Vagina (tissue), 2 donors: ENCODE results near the gene CMIP. TPM values are rescaled to one million over a fixed set of nuclear protein-coding genes. Genes with fewer than 3 reads are reported as not detected.

Experiments used
- DNase-seq, 2 donors: peaks; one replicate each; pipeline ENCODE4 v3.0.0-alpha.2; 2017; ENCODE audit errors: extremely low spot score in 2 of 2
- H3K27ac ChIP-seq: fragments of 200-600 bp; sonication (generic); one replicate; pipeline ENCODE4 v1.5.1; 2019
- H3K27me3 ChIP-seq: fragments of 200-600 bp; sonication (generic); one replicate; pipeline ENCODE4 v1.5.1; 2019
- H3K36me3 ChIP-seq, 2 donors: fragments of 200-600 bp; sonication (generic); one replicate each; pipeline ENCODE4 v1.5.1; 2017 to 2019
- H3K4me1 ChIP-seq: fragments of 200-600 bp; sonication (generic); one replicate; pipeline ENCODE4 v1.5.1; 2019
- H3K4me3 ChIP-seq, 2 donors: fragments of 200-600 bp; sonication (generic); 1 replicate in 1 of 2; 2 replicates in 1 of 2; pipeline ENCODE4 v1.5.1; 2016 to 2019
- H3K9me3 ChIP-seq: fragments of 200-600 bp; sonication (generic); one replicate; pipeline ENCODE4 v1.5.1; 2019
- CTCF ChIP-seq, 3 experiments: fragments of 450-650 bp in 2 of 3; fragments of 200-600 bp in 1 of 3; sonication (generic) in 1 of 3; IDR thresholded peaks; one replicate each; pipeline ENCODE4 v1.5.1; 2017 to 2019; ENCODE audit warnings: antibody characterized with exemption in 3 of 3, mild to moderate bottlenecking in 2 of 3, moderate library complexity in 2 of 3
- POLR2A ChIP-seq, 2 donors: fragments of 450-650 bp; IDR thresholded peaks; one replicate each; pipeline ENCODE4 v1.6.1; 2017; ENCODE audit warnings: antibody characterized with exemption in 2 of 2, mild to moderate bottlenecking in 2 of 2, moderate library complexity in 2 of 2
- POLR2AphosphoS5 ChIP-seq, 2 donors: sonication (generic); formaldehyde crosslinking; IDR thresholded peaks; one replicate each; pipeline ENCODE4 v1.9.0; 2017; ENCODE audit warnings: antibody characterized with exemption in 2 of 2, mild to moderate bottlenecking in 2 of 2, low read depth in 1 of 2; ENCODE audit not compliant: insufficient read depth in 1 of 2
- intact Hi-C: fragments of 100-400 bp; cut with DNase I; formaldehyde crosslinking; loops from one replicate; pipeline ENCODE4 v1.15.1; 2023
- total RNA-seq: library from RNA; depleted of rRNA; stranded (reverse); fragments of >200 nt; gene quantifications from one replicate; pipeline ENCODE4 v1.2.3, GENCODE V29; 2016

Gene CMIP
- total RNA-seq, 1 donor from 2014 or later: 66.3 TPM

GRCh38 chr16:81650281-81650680, 205.7 kb downstream of the CMIP start:
- no peak for DNase-seq
- Histone ChIP-seq H3K4me1 (peaks cover 54% of the 10 kb centered on the region), H3K36me3 (peaks cover 0 to 16% of the 10 kb centered on the region in 2 donors), H3K9me3 (no peaks in the 10 kb centered on the region), H3K27ac (peak overlapping the region; percentile 27), H3K4me3 (no peak overlapping the region), H3K27me3 (no peaks in the 10 kb centered on the region)
- TF ChIP-seq POLR2A (IDR thresholded peaks at IDR 0.05) (no peak), CTCF (IDR thresholded peaks at IDR 0.05) (no peak), POLR2AphosphoS5 (IDR thresholded peaks at IDR 0.05; ENCODE audit: insufficient read depth in 1 of 2, low read depth in 1 of 2) (no peak)
- intact Hi-C loops: no loop called here

- no peaks in the 10 kb centered on the region for H3K27me3 ChIP-seq
- peak overlapping the region; percentile 0 to 1 for H3K4me3 ChIP-seq
- H3K27ac ChIP-seq: peak overlapping the region; percentile 62
- no peak for TF ChIP-seq CTCF (IDR thresholded peaks at IDR 0.05)
- peak; percentile 39 to 73 for TF ChIP-seq POLR2AphosphoS5 (IDR thresholded peaks at IDR 0.05; ENCODE audit: insufficient read depth in 1 of 2, low read depth in 1 of 2)
- H3K9me3 ChIP-seq: no peaks in the 10 kb centered on the region
- peaks cover 0 to 16% of the 10 kb centered on the region in 2 donors for H3K36me3 ChIP-seq
- intact Hi-C loops: no loop called here
- no peak for DNase-seq
- peaks cover 47% of the 10 kb centered on the region for H3K4me1 ChIP-seq
Measured at GRCh38 chr16:81650982-81651562, 206.5 kb downstream of the CMIP start.

- no peak for DNase-seq
- H3K27ac ChIP-seq: peak overlapping the region; percentile 62
- H3K4me1 ChIP-seq: peaks cover 37% of the 10 kb centered on the region
- H3K27me3 ChIP-seq: no peaks in the 10 kb centered on the region
- peak overlapping the region in 1 of 2 donors; percentile 31 for H3K4me3 ChIP-seq
- peaks cover 0 to 16% of the 10 kb centered on the region in 2 donors for H3K36me3 ChIP-seq
- H3K9me3 ChIP-seq: no peaks in the 10 kb centered on the region
- intact Hi-C loops: no loop called here
- TF ChIP-seq CTCF (IDR thresholded peaks at IDR 0.05): no peak
- TF ChIP-seq POLR2AphosphoS5 (IDR thresholded peaks at IDR 0.05; ENCODE audit: insufficient read depth in 1 of 2, low read depth in 1 of 2): no peak
- no peak for TF ChIP-seq POLR2A (IDR thresholded peaks at IDR 0.05)
Measured at GRCh38 chr16:81651758-81652718, 207.4 kb downstream of the CMIP start.

GRCh38 chr16:81652798-81653505, 208.3 kb downstream of the CMIP start:
- Histone ChIP-seq H3K27me3 (no peaks in the 10 kb centered on the region), H3K4me3 (no peak overlapping the region), H3K9me3 (no peaks in the 10 kb centered on the region), H3K27ac (peak overlapping the region; percentile 62), H3K4me1 (peaks cover 36% of the 10 kb centered on the region), H3K36me3 (peaks cover 0 to 20% of the 10 kb centered on the region in 2 donors)
- TF ChIP-seq POLR2A (IDR thresholded peaks at IDR 0.05) (no peak), POLR2AphosphoS5 (IDR thresholded peaks at IDR 0.05; ENCODE audit: insufficient read depth in 1 of 2, low read depth in 1 of 2) (no peak), CTCF (IDR thresholded peaks at IDR 0.05) (no peak)
- DNase-seq: no peak
- intact Hi-C loops: no loop called here
